Measurements from ENCODE around the gene DENND4A. TPM values are rescaled to one million over a fixed set of nuclear protein-coding genes. Genes with fewer than 3 reads are reported as not detected.
"Not testable (repeated sequence)": the region's sequence is repeated elsewhere in the genome, so short reads cannot be mapped to it uniquely, and the experiment has no call there.

DENND4A gene
- total RNA-seq, 1 donor from 2014 or later: 26.2 TPM

GRCh38 chr15:65761210-65761926 lies 30.7 kb downstream of the DENND4A start:
- no peak for DNase-seq (ENCODE audit: extremely low read depth, low read depth, low spot score)

DNA sequence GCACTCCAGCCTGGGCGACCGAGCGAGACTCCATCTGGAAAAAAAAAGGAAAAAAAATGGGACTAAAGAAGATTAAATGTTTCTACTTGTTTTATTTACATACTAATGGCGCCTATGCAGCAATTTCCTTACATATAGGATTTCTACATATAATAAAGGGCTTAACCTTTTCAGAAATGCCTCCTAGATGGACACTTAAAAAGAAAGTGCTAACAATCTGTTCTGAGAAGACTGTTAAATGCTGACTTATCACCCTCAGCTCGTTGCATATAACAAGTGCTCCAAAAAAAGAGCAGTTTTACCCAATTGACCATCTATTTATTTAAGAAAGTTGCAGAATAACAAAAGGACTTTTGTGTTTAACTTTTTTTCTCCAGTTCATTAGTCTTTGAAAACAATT lies 32.7 kb downstream of the DENND4A start:
- no peak for DNase-seq (ENCODE audit: extremely low read depth, low read depth, low spot score)

GRCh38 chr15:65758242-65758641 lies 33.9 kb downstream of the DENND4A start:
- no peak for DNase-seq (ENCODE audit: extremely low read depth, low read depth, low spot score)

DNA sequence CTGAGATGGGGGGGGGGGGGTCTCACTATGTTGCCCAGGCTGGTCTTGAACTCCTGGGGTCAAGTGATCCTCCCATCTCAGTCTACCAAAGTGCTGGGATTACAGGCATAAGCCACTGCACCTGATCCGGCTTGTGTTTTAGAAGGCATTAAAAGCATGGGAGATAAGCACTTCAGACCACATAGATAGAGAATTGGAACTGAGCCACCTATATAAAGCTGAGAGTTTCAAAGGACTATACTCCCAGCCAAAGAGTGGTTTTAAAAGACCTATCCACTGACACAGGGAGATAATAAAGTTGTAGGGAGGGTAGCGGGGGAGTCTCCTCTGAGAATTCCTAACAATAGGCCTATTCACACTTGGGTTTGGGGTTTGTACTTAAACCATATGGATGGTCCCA lies 34.8 kb downstream of the DENND4A start:
- no peak for DNase-seq (ENCODE audit: extremely low read depth, low read depth, low spot score)

DNA sequence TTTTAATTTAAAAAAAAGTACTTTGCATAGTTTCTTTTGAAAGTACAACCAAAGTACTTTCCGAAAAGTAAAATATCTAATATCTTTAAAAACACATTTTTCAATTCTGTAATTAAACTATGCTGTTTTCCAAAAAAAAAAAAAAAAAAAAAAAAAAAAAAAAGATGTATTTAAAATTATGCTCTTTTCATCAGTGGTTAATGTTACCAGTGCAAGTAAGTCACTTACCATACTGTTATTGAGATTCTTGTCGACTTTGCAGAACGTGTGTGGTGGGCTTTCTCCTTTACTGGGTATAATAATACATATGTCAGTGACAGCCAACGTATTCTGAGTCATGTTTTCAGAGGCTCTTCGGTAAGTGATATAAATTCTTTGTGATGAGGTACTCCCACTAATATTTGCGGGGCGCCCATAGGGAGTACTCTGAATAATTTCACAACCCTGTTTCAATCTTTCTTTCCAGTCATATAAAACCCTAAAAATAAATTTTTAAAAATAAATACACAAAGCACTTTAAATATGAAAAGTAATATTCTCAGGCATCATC lies 39.9 kb downstream of the DENND4A start:
- DNase-seq (ENCODE audit: extremely low read depth, low read depth, low spot score): no peak

- DNase-seq (ENCODE audit: extremely low read depth, low read depth, low spot score): no peak
Measured at GRCh38 chr15:65751431-65751830, 40.7 kb downstream of the DENND4A start.

GRCh38 chr15:65747265-65747664 lies 44.8 kb downstream of the DENND4A start:
- no peak for DNase-seq (ENCODE audit: extremely low read depth, low read depth, low spot score)

DNA sequence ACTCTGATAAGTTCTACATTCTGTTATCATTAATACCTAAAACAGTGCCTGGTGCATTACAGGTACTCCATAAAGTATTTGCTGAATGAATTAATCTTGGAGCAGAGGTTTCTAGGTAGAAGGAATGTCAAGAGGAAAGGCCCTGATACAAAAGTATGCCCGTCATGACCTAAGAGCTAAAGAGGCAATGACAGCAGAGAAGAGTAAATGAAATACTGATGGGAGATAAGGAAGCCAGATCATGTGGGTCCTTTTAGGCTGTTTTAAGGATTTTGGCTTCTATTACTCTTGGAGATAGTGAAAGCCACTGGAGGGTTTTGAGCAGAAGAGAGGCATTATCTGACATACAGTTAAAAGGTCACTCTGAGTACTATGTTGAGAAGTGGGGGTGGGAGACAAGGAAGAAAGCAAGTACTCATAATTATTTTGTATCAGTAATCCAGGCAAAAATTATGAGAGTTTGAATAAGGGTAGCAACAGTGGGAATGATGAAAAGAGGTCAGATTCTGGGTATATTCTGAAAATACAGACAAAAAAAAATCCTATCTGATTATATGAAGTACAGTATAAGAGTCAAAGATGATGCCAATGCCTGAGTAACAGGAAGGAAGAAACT lies 48.3 kb downstream of the DENND4A start:
- DNase-seq (ENCODE audit: extremely low read depth, low read depth, low spot score): no peak

GRCh38 chr15:65740148-65740547 lies 51.9 kb downstream of the DENND4A start:
- no peak for DNase-seq (ENCODE audit: extremely low read depth, low read depth, low spot score)

GRCh38 chr15:65738649-65739048 lies 53.4 kb downstream of the DENND4A start:
- no peak for DNase-seq (ENCODE audit: extremely low read depth, low read depth, low spot score)

GRCh38 chr15:65733599-65733998 lies 58.5 kb downstream of the DENND4A start:
- DNase-seq (ENCODE audit: extremely low read depth, low read depth, low spot score): not testable (repeated sequence)

DNA sequence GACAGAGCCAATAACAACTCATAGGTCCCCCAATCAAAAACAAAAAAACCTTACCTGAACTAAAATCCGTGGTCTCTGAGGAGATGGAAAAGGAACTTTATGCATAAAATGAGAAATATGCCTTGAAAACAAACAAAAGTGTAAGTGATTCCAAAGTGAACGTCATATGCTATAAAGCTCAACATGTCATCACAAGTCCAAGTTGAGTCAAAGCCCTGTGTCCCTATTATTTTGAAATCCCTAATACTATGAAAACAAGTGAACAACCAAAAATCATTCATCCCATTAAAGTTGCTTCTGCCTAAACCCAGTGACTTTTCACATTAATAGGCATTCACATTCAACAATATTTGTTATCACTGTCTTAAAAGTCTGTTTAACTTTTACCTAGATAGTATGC lies 59.4 kb downstream of the DENND4A start:
- no peak for DNase-seq (ENCODE audit: extremely low read depth, low read depth, low spot score)

- no peak for DNase-seq (ENCODE audit: extremely low read depth, low read depth, low spot score)
Measured at GRCh38 chr15:65731926-65732325, 60.2 kb downstream of the DENND4A start.

DNA sequence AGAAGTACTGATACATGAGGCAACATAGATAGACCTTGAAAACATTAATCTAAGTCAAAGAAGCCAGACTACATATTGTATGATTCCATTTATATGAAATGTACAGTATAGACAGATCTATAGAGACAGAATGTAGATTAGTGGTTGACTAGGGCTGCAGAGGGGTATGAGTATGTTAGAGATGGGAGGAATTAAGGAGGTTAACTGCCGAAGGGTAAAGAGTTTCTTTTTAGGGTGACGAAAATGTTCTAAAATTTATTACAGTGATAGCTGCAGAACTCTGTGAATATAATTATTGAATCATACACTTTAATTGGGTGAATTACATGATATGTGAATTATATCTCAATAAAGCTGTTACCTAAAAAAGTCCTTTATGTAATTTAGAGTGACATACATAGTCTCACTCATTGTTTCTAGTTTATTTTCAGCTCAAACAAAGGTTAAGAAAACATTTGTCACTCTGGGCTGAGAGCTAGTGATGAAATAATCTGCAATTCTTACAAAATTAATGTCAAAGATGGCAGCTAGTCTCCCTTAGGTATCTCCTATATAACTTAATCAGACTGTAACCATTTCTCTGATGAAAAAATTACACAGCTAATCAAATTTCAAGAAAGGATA lies 61.4 kb downstream of the DENND4A start:
- no peak for DNase-seq (ENCODE audit: extremely low read depth, low read depth, low spot score)

DNA sequence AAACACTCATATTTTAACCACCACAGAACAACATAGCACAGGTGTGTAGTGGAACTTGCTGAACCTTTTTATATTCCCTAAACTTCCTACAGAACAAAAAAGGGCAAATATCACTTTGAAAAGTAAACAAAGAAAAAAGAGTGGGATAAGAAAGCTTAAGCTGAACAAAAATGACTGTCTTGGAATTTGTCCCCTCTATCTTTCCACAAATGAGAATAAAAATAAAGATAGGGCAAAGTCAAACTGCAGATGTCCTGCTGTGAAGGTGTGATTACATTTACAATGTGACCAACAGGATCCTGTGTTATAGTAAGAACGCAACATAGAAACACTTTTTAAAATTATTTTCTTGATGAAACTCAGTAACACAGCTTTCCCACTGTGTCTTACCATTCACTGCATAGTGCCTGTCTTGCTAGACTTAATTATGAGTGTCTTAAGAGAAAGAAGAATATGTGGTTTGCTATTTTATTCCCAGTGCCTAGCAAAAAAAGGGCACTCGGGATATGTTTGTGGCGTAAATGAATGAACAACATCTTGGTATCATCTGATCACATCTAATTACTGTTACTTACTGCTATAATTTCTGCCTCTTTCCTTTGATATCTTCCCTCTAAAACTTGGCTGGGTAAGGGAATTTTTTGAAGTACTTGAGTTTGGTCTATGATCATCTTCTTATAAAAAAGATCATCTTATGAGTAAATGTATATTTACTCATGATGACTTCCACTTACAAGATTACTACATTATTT lies 67.5 kb downstream of the DENND4A start:
- DNase-seq (ENCODE audit: extremely low read depth, low read depth, low spot score): no peak

DNA sequence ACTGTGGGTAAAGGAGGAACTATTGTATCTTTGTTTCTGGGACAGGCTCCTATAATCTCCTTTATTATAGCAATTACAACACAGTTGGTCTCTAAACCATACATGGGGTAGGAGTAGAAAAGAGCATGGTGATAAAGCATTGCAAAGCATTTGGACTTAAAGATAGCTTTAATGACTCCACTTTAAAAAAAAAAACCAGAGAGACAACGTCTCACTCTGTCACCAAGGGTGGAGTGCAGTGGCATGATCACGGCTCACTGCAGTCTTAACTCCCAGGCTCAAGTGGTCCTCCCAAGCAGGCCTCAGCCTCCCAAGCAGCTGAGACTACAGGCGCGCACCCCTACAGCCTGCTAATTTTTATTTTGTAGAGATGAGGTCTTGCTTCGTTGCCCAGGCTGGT lies 68.2 kb downstream of the DENND4A start:
- no peak for DNase-seq (ENCODE audit: extremely low read depth, low read depth, low spot score)

- DNase-seq (ENCODE audit: extremely low read depth, low read depth, low spot score): no peak
Measured at GRCh38 chr15:65722191-65722590, 69.9 kb downstream of the DENND4A start.

DNA sequence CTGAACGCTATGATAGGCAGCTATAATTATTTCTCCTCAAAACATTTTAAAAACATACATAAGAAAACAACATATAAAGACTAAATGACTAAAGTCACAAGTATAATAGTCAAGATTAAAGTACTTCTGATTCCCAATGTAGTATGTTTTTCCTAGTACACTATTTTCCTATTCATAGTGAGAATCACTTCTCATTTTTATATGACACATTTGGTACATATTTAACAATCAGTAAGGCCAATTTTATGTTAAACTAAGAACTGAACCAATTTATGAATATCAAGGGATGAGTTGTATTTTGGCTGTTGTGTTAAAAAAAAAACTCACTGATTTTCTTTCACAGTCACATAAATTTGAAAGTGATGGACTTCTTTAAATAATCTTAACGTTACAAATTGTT lies 79.7 kb downstream of the DENND4A start:
- no peak for DNase-seq (ENCODE audit: extremely low read depth, low read depth, low spot score)

DNA sequence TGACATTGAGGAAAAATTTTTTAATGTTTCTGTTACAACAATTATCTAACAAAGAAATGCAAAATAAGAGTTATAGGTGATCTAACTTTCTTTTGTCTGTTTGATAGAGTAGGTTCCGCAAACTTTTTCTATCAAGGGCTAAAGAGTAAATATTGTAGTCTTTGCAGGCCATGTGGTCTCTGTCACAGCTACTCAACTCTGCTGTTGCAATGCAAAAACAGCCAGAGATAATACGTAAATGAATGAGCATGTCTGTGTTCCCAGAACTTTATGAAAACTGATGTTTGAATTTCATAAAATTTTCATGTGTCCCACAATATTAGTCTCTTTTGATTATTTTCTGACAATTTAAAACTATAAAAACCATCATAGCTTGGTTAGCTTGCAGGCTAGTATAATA lies 97.0 kb downstream of the DENND4A start:
- no peak for DNase-seq (ENCODE audit: extremely low read depth, low read depth, low spot score)

- no peak for DNase-seq (ENCODE audit: extremely low read depth, low read depth, low spot score)
Measured at GRCh38 chr15:65690778-65691177, 101.3 kb downstream of the DENND4A start.

- no peak for DNase-seq (ENCODE audit: extremely low read depth, low read depth, low spot score)
Measured at GRCh38 chr15:65690173-65690572, 101.9 kb downstream of the DENND4A start.

Data from glomerular endothelial cell (primary cell).